SK-N-MC (cell line): ENCODE data around the gene KAT8.

ENCODE experiments used
- EZH2 ChIP-seq: fragments of 200-600 bp; sonication (generic); IDR thresholded peaks from one replicate; pipeline ENCODE4 v1.6.1; 2017; ENCODE audit warnings: antibody characterized with exemption
- POLR2AphosphoS5 ChIP-seq: IDR thresholded peaks from 2 replicates; pipeline ENCODE4 v1.6.1; 2012; ENCODE audit warnings: mild to moderate bottlenecking, low read depth, low read length, borderline replicate concordance

DNA sequence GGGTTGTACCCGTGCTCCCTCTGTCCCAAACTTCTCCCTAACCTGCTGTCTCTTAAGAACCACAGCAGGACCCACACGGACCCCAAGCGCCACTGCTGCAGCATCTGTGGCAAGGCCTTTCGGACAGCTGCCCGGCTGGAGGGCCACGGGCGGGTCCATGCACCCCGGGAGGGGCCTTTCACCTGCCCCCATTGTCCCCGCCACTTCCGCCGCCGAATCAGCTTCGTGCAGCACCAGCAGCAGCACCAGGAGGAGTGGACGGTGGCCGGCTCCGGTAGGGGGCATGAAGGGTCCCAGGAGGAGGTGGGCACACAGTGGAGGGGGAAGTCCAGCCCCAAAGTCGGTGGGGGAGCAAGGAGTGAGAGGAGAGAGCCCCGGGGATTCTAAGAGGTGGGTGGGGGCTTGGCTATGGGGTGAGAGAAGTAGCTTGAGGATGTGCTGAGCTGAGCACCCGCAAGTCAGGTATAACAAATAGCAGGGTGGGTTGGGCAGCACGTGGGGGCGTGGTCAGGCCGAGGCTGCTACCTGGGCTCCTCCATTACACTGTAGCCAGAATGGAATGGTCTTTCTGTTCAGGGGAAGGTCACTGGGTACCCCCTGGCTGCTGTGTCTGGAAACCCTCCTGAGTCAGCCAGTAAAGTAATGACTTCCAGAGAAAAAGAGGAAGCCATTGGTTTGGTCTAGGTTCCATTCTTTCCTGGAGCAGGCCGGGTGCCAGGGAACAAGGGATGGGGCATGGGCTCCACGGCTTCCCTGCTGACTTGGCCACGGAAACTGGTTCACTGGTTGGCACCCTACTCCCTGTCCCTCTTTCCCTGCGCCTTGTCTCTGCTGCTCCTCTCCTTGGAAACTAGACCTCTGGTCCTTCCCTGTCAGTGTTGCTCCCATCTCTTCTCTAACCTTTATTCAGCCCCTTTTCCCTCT lies 35.8 kb upstream of the KAT8 start:
- TF ChIP-seq EZH2, result no peak
- TF ChIP-seq POLR2AphosphoS5, result peak; percentile 20; the same call in 1 of the 2 replicates
